ENCODE results near the gene ASPG.

- TF ChIP-seq CTCF (conservative IDR thresholded peaks at IDR 0.05) = no peak
- TF ChIP-seq EZH2 (IDR thresholded peaks at IDR 0.05; ENCODE audit: low read depth) = no peak
These were observed 19.7 kb downstream of the ASPG start for GRCh38 chr14:104105071-104105821.

All from PC-9 (cell line).